GM21447 (cell line): ENCODE data around the gene CHMP6.

Source experiments
- ATAC-seq: cut with Tn5 transposase; IDR thresholded peaks from one replicate; pipeline ENCODE4 v1.9.1; 2021; ENCODE audit not compliant: unreplicated experiment

Gene CHMP6

GRCh38 chr17:80991645-80992076, at the start of gene CHMP6:
TSS of gene CHMP6 (plus strand) at chr17:80991841. CDS start at chr17:80991919, 78 bp downstream.
- no peak for ATAC-seq

GRCh38 chr17:80942423-80943345, 49.0 kb upstream of the CHMP6 start:
- ATAC-seq, result no peak

GRCh38 chr17:80943346-80944145, 48.1 kb upstream of the CHMP6 start:
- no peak for ATAC-seq

GRCh38 chr17:80944326-80944725, 47.3 kb upstream of the CHMP6 start:
- ATAC-seq, result no peak

GRCh38 chr17:80945736-80946135, 45.9 kb upstream of the CHMP6 start:
- no peak for ATAC-seq

- no peak for ATAC-seq
Observed at GRCh38 chr17:80946449-80946848, 45.2 kb upstream of the CHMP6 start.

GRCh38 chr17:80947200-80947940, 44.3 kb upstream of the CHMP6 start:
- no peak for ATAC-seq

GRCh38 chr17:80948019-80948975, 43.3 kb upstream of the CHMP6 start:
- ATAC-seq, result no peak

GRCh38 chr17:80948976-80949450, 42.6 kb upstream of the CHMP6 start:
- no peak for ATAC-seq

GRCh38 chr17:80949451-80950421, 41.9 kb upstream of the CHMP6 start:
- no peak for ATAC-seq

GRCh38 chr17:80950466-80951120, 41.0 kb upstream of the CHMP6 start:
- ATAC-seq, result no peak

- ATAC-seq, result no peak
Observed at GRCh38 chr17:80951121-80952090, 40.2 kb upstream of the CHMP6 start.

- ATAC-seq, result no peak
Observed at GRCh38 chr17:80952291-80952690, 39.4 kb upstream of the CHMP6 start.

GRCh38 chr17:80953471-80954315, 37.9 kb upstream of the CHMP6 start:
- ATAC-seq, result no peak

GRCh38 chr17:80955078-80955477, 36.6 kb upstream of the CHMP6 start:
- no peak for ATAC-seq

- ATAC-seq, result no peak
Observed at GRCh38 chr17:80955671-80956280, 35.9 kb upstream of the CHMP6 start.
